NCI-H69 (cell line): ENCODE data around the gene ZNF771.

Source experiments
- DNase-seq: peaks from one replicate; lab custom pipeline; 2025; lab: John Stamatoyannopoulos, UW

Gene ZNF771

GRCh38 chr16:30398661-30399434 is 8.6 kb upstream of the ZNF771 start:
- no peak for DNase-seq

- DNase-seq: peak; percentile 68
These were observed 7.8 kb upstream of the ZNF771 start for GRCh38 chr16:30399435-30400186.

- no peak for DNase-seq
These were observed 5.5 kb upstream of the ZNF771 start for GRCh38 chr16:30401768-30402425.

GRCh38 chr16:30406795-30407101 is 658 bp upstream of the ZNF771 start:
- no peak for DNase-seq

GRCh38 chr16:30407804-30408534 is 563 bp downstream of the ZNF771 start:
- DNase-seq: peak; percentile 51

GRCh38 chr16:30409125-30410060 is 2.0 kb downstream of the ZNF771 start:
- peak; percentile 90 for DNase-seq

GRCh38 chr16:30413112-30413806 is 5.9 kb downstream of the ZNF771 start:
- DNase-seq: no peak

- DNase-seq: no peak
These were observed 6.8 kb downstream of the ZNF771 start for GRCh38 chr16:30414159-30414558.

GRCh38 chr16:30416047-30416603 is 8.7 kb downstream of the ZNF771 start:
- no peak for DNase-seq

- DNase-seq: peak; percentile 69
These were observed 9.5 kb downstream of the ZNF771 start for GRCh38 chr16:30416624-30417528.

GRCh38 chr16:30417529-30418349 is 10.3 kb downstream of the ZNF771 start:
- peak; percentile 99 for DNase-seq

- DNase-seq: peak; percentile 28
These were observed 11.2 kb downstream of the ZNF771 start for GRCh38 chr16:30418350-30419181.

GRCh38 chr16:30421010-30421409 is 13.6 kb downstream of the ZNF771 start:
- no peak for DNase-seq

- no peak for DNase-seq
These were observed 20.6 kb downstream of the ZNF771 start for GRCh38 chr16:30428055-30428454.

- no peak for DNase-seq
These were observed 21.9 kb downstream of the ZNF771 start for GRCh38 chr16:30429418-30429677.

GRCh38 chr16:30429678-30430427 is 22.4 kb downstream of the ZNF771 start, which contains the start of gene DCTPP1:
Gene DCTPP1, minus strand, starts transcription at chr16:30430030. Its CDS starts 50 bp downstream, at chr16:30429980.
- peak; percentile 100 for DNase-seq
